NCI-H446 treated with DMSO at 0.1 percent for 48 hours (cell line): ENCODE data around the gene COX8A.
"Not testable (repeated sequence)": the region's sequence is repeated elsewhere in the genome, so short reads cannot be mapped to it uniquely, and the experiment has no call there.

ENCODE experiments used
- DNase-seq: peaks from one replicate; lab custom pipeline; 2025; lab: John Stamatoyannopoulos, UW

Gene COX8A, protein sequence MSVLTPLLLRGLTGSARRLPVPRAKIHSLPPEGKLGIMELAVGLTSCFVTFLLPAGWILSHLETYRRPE

DNA sequence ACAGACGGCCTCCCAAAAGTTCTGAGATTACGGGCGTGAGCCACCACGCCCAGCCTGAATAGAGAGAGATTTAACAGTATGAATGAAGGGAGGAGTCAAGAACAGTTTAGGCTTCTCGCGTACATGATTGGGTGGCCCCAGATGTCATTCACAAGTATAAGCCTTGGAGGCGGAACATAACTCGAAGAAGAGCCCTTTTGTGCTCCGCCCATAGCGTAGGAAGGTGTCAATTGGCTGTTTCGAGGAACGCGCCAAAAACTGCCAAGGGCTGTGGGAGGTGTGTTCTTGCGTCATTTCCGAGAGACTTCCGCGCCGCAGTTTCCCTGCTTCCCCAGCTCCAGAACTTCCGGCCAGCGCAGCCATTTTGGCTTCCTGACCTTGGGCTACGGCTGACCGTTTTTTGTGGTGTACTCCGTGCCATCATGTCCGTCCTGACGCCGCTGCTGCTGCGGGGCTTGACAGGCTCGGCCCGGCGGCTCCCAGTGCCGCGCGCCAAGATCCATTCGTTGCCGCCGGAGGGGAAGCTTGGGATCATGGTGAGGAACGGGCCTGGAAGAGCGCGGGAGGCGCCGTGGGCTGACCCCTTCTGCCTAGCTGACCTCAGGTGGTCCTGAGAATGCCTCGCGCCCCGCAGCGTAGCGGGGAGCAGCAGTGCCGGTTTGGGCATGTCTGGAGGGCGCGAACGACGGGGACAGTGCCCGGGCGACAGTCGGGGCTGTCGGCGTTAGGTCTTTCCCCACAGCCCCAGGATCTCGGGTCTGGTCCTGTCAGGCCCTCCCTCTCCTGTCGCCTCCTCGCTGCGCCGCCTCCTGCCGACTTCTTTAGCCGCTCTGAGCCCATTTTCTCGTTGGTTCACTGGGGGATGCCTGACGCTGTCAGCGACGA lies at the start of gene COX8A:
Gene COX8A, plus strand, starts transcription at position 362 of the 885 bp plus-strand sequence. Its CDS starts 61 bp downstream, at position 423.
- DNase-seq: peak; percentile 99

DNA sequence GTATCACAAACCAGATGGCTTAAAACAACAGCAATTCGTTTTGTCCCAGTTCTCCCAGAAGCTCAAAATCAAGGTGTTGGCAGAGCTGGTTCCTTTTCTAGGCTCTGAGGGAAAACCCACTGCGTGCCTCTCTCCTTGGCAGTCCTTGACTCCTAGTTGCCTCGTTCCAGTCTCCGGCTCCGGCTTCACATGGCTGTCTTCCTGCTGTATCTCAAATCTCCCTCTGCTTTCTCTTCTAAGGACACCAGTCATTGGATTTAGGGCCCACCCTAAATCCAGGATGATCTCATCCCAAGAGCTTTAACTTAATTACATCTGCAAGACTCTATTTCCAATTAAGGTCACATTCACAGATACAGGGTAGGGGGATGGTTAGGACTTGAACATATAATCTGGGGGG lies 44.8 kb upstream of the COX8A start:
- no peak for DNase-seq

DNA sequence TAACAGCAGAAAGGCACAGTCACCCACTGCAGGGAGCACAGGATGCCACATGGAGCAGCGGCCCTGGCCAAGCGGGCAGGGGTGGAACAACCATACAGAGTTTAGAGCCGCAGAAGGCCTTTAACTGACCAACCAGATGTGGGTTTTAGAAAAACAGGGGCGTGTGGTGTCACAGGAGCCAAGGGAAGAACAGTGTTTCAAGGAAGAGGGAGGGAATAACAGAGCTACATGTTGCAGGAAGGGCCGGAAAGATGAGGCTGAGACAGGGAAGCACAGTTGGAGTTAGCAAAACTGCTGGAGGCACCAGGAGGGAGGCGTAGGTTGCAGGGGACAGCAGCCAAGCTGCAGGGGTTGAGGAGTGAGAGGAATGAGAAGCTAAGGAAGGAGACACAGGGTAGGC lies 43.4 kb upstream of the COX8A start:
- no peak for DNase-seq

DNA sequence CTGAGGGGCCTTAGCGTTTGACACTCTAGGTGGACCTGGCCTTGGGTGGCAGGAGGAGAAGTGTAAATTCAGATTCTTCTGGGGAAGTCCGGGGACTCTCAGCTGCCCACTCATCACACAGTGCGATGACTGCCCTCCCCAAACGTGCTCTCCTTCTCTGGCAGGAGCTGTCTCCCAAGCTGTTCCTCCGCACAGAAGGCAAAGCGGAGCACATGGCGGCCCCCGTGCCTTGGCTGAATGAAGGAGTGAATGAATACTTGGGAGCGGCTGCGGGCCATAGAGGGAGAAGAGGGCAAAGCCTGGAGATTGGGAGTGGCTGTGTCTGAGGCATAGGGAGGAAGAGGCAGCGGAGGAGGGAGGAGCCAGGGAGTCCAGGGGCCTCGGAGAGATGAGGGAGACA lies 42.5 kb upstream of the COX8A start:
- DNase-seq: no peak

DNA sequence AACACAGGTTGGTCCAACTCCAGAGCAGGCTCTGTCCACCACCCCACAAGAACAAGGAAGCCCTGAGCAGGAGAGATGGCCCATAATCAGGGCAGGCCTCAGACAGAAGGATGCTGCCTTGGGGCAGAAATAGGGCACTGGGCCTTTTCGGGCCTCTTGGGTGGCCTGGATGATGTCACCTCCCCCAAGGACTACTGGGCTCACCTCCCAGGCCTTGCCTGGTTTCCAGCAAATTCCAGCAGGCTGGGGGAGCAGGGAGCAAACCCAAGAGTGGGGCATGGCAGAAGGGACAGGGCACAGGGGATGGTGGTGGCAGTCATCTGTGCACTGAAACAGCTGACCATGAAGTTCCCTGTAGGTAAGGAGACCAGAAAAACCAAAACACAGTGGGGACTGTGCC lies 41.0 kb upstream of the COX8A start:
- no peak for DNase-seq

DNA sequence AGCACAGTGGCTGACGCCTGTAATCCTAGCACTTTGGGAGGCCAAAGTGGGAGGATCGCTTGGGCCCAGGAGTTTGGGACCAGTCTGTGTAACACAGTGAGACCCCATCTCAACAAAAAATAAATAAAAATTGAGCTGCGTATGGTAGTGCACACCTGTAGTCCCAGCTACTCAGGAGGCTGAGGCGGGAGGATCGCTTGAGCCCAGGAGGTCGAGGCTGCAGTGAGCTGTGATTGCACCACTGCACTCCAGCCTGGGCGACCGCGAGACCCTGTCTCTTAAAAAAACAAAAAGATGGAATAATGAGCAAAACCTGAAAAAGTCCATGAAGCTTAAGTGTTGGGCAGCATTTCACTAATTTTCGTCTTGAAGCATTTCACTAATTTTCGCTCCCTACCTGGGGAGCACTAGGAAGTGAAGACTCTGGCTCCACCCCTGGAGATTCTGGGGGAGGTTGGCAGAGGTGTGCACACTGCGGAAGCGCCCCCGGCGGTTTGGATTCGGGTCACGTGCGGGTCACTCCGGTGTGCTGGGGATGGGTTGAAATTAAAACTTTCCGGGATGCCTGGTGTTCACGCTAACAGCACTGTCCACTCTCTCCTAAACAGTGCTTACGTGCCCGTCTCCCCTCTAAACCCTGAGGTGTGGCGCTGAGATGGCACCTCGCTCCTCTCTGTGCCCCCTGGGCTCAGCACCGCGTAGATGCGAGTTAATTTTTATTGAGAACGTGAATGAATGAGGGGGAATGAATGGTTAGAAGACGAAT lies 36.5 kb upstream of the COX8A start:
- DNase-seq: no peak

DNA sequence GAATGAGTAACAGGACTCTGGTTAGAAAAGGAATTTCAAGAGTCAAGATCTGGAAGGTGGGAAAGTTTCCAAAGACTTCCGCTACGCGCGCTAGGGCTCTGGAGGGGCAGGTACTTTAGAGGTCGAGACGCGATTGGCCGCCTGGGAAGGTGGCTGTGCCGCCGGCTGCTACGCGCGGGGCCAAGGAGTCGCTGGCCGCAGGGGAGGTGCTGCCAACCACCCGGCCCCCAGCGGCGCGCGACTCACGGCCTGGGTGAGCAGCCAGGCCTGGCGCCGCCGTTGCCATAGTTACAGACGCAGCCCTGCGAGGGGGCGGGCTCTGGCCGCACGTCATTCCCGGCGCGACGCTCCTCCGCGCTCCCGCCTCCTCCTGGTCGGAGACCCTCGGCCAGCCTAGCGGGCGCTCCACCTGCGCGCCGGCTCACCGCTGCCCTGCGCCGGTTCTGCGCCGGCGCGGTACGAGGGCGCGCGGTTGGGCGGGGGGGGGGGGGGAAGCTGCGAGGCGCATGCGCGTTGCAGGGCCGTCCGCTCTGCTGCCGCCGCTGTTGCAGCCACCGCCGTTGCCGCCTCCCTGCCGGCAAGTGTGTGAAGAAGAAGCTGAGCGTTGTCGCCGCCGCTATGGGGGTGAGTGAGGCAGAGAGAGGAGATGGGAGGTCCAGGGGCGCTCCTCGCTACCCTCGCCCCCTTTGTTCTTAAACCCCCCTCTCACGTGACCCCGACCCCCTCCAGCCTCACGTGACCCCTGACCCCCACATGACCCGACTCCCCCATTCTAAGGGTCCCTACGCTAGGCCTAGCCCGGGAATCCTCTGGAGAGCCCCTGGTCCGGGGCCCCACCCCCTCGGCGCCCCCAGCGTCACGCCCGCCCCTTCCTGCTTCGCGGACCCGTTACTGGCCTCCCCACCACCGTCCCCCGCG lies 35.7 kb upstream of the COX8A start, which contains the start of gene NAA40:
Gene NAA40, plus strand, starts transcription at position 524 of the 918 bp plus-strand sequence. Its CDS starts 95 bp downstream, at position 619.
- peak; percentile 94 for DNase-seq

DNA sequence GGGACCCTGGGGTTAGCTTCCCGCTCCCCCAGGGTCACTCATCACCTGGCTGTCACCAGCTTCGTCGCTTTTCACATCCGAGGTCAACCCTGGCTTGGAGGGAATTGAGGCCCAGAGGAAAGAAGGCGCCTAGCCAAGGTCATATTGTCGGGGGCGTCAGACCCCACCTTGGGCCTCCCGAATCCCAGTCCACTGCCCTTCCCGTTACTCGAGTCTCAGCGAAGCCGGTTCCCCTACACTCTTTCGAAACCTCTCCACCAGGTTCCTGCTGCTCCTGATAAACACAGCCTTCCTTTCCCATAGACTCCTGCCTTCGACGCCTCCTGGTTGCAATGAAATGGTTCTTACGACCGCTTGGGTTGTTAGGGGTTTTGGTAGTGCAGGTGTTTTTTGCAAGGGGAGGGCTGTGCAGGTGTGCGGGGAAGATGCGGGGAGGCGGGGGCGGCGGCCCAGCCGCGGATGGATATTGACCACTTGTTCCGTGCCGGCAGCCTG lies 35.0 kb upstream of the COX8A start:
- no peak for DNase-seq

DNA sequence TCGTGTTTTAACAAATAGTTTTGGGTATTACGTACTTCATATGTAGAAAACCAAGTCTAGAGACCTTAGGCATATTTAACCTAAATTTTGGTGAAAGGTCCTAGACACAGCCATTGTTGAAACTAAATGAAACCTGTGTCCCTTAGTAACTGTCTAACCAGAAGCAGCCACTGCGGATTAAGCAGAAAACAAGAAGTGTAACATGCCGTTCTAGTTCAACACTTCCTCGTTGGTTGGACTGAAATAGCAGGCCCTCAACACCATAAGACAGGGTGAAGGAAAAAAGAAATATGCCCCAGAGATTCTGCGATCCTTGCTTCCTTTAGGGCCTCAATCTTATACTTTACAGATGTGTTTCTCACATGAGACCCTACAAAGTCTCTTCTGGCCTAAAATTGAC lies 33.6 kb upstream of the COX8A start:
- no peak for DNase-seq

DNA sequence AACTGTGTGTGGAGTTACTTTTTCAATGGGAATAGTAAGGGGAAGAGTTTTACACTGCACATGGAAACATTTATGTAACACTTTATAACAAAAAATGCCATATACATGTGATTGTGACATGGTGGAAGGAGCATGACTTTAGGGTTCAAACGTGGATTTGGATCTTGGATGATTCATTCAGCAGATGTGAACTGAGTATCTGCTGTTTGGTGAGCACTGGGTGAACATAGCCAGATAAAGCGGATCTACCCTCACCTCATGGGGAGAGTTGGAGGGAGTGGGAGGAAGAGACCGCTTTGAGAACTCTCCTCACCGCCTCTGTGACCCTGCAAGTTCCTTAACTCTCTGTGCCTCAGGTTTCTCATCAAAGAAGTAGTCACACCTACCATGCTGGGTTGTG lies 32.5 kb upstream of the COX8A start:
- DNase-seq: no peak

DNA sequence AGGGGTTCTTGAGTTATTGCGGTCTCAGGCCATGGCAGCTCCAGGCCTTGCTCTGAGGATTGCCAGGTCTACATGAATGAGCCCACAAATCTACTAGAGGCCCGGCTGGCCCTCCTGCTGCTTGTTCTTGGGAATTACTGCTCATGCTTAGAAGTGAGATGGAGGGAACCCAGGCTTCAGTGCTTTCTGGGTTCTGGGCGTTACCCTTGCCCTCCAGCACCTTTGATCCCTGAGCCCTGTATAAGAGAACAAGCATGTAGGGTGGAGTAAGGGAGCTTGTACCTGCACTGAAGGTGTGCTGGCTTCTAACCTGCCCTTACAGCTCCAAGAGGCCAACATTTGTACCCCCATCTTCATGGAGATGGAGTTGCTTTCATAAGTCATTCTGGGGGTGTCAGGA lies 31.6 kb upstream of the COX8A start:
- no peak for DNase-seq

DNA sequence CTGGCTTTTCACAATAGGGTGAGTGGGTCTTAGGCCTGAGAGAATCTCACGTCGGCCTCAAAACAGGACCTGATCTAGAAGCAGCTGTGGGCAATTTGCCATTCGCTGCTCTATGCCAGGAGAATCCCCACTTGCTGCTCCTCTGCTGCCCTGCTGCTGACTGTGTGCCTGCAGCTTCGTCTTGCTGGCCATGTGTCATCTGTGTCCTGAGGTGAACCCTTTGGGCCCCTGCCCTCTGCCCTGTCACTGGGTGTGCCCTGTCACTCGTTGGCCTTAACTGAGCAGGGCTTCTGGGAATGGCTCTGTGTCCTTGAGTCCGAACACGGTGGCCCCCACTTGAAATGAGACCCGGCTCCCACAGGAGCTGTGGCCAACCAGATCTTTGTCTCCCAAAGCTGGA lies 29.4 kb upstream of the COX8A start:
- peak; percentile 29 for DNase-seq

DNA sequence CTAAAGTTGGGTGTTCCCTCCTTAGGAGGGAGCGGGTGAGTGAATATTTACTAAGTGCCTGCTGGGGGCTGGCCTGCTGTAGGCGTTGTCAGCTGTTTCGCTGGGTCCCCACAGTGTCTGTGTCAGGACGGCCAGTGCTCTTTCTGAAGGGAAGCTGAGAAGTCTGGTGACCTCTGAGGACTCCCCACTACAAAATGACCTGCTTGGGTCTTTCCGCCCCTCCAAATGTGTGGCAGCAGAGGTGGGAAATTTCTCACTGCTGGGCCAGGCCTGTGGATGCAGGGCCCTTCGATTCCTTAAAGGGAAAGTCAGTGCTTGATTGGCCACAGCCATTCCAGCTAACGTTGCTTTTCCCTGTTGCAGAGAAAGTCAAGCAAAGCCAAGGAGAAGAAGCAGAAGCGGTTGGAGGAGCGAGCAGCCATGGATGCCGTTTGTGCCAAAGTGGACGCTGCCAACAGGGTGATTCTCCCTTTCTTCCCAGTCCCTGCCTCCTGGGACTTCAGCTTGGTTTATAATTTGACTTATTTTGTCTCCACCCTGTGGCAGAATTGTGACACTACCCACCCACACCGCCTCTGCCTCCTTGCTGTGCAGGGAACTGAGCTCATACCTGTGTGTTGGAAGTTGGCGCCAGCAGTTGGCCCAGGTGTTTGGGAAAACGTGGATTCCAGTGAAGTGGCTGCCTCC lies 28.8 kb upstream of the COX8A start:
- peak; percentile 76 for DNase-seq

DNA sequence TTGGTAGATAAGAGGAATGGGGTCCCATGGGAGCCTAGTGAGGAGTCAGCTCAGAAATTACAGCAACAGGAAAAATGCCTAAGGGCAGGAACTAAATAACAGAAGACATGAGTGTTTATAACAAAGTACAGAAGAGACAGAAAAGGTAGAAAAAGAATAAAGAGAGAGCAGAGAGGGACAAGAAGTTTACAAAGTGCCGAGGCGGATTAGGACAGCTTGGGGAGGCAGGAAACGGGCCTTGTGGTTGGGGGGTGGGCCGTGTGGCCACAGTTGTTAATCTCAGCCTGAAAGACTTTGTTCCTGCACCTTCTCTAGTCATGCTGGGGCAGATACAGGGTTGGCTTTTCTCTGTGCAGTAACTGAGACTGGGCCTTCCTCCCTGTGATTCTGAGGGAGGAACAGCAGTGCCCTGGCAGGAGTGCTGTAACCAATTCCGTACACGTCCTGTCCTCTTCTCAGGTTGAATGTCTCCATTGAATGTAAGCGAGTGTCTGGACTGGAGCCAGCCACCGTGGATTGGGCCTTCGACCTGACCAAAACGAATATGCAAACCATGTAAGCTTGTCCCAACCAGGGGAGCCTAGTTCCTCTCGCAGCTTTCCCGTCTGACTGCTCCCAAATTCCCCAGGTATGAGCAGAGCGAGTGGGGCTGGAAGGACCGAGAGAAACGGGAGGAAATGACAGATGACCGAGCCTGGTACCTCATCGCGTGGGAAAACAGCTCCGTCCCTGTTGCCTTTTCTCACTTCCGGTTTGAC lies 22.5 kb upstream of the COX8A start:
- DNase-seq: no peak

DNA sequence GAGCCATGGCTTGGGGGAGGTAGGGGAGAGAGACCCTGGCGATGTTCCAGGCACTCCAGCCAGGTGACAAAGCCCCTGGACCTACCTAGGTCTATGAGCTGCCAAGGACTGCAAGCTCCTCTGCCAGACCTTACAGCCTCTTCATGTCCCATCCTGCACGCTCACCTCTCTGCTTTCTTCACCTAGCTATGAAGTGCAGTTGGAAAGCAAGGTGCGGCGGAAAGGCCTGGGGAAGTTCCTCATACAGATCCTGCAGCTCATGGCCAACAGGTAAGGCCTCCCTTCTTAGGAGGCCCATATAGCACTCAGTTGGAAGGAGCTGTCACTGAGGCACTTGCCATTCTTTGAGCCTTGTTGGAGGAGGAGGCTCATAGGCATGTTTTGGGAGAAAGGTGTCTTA lies 21.9 kb upstream of the COX8A start:
- DNase-seq: no peak

DNA sequence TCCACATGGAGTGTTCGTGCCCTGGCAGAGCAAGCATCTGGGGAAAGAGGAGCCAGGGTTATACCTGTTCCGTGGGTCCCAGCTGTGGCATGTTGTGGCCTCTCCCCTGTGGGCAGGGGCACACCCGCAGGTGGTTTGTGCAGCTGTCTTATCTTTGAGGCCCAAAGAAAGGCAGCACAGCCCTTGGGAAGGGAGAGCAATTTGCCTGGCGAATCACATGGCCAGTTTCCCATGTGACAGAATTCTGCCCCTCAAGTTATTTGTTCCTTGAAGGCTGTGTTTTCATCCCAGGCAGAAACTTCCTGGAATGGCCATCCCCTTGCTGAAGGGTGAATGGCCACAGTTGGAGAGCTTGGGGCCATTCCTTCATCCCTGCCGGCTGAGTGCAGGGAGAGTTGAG lies 16.4 kb upstream of the COX8A start:
- DNase-seq: no peak

DNA sequence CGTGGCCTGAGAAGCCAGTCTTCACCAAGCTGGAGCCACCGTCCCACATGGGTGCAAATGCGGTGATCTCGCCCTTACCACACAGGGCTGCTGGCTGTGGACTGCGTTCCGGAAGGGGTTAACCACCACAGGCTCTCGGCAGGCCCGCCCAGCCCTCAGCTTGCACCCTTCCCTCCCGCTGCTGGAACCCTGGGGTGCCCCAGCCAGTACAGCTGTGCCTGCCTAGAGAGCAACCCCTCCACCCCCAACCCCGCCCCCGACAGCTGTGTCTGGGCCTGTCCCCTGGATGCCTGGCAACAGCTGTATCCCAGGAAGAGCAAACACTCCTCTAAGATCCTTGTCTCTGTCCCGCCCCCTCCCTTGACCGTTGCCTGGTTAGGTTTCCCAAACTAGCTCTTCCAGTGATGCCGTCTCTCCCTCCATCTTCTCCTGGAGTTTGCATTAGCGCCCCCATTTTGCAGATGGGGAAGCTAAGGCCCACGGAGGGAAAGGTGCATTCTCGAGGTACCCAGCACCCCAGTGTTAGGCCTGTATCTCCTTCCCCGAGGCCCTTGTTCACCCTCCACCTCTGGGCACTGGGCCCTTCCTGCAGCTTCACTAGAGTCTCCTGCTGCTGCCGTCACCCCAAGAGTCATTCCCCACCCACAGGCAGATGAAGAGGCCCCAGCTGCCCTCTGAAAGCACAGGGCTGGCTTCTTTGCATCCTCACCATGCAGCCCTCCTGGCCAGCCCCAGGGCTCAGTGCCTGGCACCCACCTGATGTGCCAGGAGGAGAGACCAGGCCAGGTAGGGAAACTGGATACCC lies 12.6 kb upstream of the COX8A start:
- no peak for DNase-seq

DNA sequence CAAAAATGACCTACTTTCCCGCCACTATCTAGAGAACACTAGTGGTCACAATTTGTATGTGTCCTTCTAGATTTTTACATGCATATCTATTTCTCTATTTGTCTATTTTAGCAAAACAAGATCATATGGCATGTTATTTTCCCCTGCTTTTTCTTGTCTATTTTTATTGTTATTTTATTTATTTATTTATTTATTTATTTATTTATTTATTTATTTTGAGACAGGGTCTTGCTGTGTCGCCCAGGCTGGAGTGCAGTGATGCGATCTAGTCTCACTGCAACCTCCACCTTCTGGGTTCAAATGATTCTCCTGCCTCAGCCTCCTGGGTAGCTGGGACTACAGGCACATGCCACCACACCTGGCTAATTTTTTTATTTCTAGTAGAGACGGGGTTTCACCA lies 10.5 kb upstream of the COX8A start:
- not testable (repeated sequence) for DNase-seq

DNA sequence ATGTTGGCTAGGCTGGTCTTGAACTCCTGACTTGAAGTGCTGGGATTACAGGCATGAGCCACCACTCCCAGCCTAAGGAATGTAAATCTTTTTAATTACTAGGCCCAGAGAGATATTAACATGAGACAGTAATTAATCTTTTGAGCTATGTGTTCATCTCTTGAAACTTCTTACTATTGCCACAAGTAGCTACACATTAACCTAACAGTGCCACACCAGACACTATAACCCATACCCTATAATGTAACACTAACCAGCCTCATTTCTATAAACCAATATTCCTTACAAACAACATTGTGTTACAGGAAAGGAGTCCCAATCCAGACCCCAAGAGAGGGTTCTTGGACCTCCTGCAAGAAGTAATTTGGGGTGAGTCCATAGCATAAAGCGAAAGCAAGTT lies 8.0 kb upstream of the COX8A start:
- DNase-seq: no peak

DNA sequence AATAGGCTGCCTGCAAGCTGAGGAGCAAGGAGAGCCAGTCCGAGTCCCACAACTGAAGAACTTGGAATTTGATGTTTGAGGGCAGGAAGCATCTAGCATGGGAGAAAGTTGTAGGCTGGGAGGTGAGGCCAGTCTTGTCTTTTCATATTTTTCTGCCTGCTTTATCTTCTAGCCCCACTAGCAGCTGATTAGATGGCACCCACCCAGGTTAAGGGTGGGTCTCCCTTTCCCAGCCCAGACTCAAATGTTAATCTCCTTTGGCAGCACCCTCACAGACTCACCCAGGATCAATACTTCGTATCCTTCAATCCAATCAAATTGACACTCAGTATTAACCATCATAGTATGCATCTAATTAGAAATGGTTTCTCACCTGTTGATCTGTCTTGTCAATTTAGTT lies 5.0 kb upstream of the COX8A start:
- DNase-seq: no peak
